ENCODE measurements around the gene KRABD2.
"Not testable (repeated sequence)": the region's sequence is repeated elsewhere in the genome, so short reads cannot be mapped to it uniquely, and the experiment has no call there.

The KRABD2 gene

DNA sequence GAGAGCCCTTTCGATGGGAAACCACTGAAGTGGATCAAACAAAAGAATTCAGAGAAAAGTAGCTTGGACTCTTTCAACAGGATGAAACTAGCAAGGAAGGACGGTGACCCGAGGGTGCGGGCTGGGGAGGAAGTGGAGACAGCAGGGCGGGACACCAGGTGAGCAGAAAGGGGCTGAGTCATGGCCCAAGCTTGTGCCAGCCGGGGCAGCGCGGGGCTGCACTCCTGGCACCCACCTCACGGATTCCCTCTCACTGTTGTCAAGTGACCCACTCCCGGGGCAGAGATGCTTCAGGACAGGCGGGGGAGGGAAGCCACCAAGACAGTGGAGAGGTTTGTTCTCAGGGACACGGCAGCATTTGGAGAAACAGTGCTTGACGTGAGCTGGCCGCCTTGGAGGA, 31.9 kb upstream of the KRABD2 start:
- in situ Hi-C loops (cut with MboI; ENCODE audit: low pct_unique_long_range_greater_than_20kb in 2 of 9, low sequenced_read_pairs in 9 of 9, unreplicated experiment in 9 of 9): loop anchor here in 7 of 9 experiments (25.0 kb wide), 4 partner anchors 229 to 379 kb away; partner anchors contain the start of genes MFSD6L (in 3 of the 7), CCDC42 (in 2 of the 7), SPDYE4 (in 2 of the 7) and MYH10 (in 1 of the 7)
- no peak overlapping the region for H3K4me3 ChIP-seq
- 60 to 100% (median 86%) methylated on average over 1 to 7 of the region's 14 CpGs; no CpG with 5 or more reads in 2 of the 10 experiments for WGBS, 10 experiments
- no peak overlapping the region for H3K27ac ChIP-seq
- H3K4me1 ChIP-seq (replicated peaks in 1 of 2): no peaks in the 10 kb centered on the region
- ATAC-seq (replicated peaks in 6 of 8): no peak

DNA sequence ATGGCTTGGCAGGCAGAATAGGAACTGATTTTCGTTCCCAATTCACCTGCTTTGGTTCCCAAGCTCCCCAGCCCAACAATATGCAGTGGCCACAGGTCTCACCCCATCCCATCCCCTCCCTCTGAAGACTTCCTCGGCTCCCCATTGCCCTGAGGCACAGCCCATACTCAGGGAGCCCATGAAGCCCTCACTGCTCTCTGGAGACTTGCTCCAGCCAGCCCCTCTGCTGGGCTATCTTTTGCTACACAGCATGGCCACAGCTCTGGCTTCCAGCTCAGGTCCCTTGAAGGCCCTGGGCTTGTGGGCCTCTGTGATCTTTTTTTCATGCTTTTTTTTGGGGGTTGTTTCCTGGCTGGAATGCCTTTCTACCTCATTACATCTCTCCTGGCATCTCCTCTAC, 29.7 kb upstream of the KRABD2 start:
- no peak overlapping the region for H3K4me3 ChIP-seq
- 0 to 86% (median 86%) methylated on average over 1 of the region's 2 CpGs; no CpG with 5 or more reads in 7 of the 10 experiments for WGBS, 10 experiments
- H3K27ac ChIP-seq: no peak overlapping the region
- no peaks in the 10 kb centered on the region for H3K4me1 ChIP-seq (replicated peaks in 1 of 2)
- no peak for ATAC-seq (replicated peaks in 6 of 8)
- in situ Hi-C loops (cut with MboI; ENCODE audit: low pct_unique_long_range_greater_than_20kb in 2 of 9, low sequenced_read_pairs in 9 of 9, unreplicated experiment in 9 of 9): loop anchor here in 7 of 9 experiments (25.0 kb wide), 4 partner anchors 231 to 381 kb away; partner anchors contain the start of genes MFSD6L (in 3 of the 7), CCDC42 (in 2 of the 7), SPDYE4 (in 2 of the 7) and MYH10 (in 1 of the 7)

- WGBS, 10 experiments: 67 to 100% (median 83%) methylated on average over 1 of the region's 11 CpGs; no CpG with 5 or more reads in 5 of the 10 experiments
- ATAC-seq (replicated peaks in 6 of 8): peak in 2 of 8 experiments; percentile 14 to 19
- no peak overlapping the region for H3K27ac ChIP-seq
- in situ Hi-C loops (cut with MboI; ENCODE audit: low pct_unique_long_range_greater_than_20kb in 2 of 9, low sequenced_read_pairs in 9 of 9, unreplicated experiment in 9 of 9): loop anchor here in 7 of 9 experiments (25.0 kb wide), 4 partner anchors 232 to 382 kb away; partner anchors contain the start of genes MFSD6L (in 3 of the 7), CCDC42 (in 2 of the 7), SPDYE4 (in 2 of the 7) and MYH10 (in 1 of the 7)
- H3K4me1 ChIP-seq (replicated peaks in 1 of 2): no peaks in the 10 kb centered on the region
- no peak overlapping the region for H3K4me3 ChIP-seq
These were observed 29.1 kb upstream of the KRABD2 start for GRCh38 chr17:8405499-8406016.

DNA sequence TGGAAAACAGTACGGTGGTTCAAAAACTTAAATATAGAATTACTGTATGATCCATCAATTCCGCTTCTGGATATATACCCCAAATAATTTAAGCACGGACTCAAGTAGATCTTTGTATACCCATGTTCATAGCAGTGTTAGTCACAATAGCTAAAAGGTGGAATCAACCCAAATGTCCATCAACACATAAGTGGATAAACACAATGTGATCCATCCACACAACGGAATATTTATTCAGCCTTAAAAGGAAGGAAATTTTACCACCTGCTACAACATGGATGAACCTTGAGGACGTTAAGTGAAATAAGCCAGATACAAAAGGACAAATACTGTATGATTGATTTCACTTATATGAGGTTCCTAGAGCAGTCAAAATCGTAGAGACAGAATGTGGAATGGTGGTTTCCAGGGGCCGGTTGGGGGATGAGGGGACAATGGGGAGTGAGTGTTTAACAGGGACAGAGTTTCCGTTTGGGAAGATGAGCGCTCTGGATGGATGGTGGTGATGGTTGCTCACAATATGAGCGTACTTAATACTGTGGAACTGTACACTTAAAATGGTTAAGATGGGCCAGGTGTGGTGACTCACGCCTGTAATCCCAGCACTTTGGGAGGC, 26.5 kb upstream of the KRABD2 start:
- no peak for ATAC-seq (replicated peaks in 6 of 8)
- Histone ChIP-seq H3K4me1 (replicated peaks in 1 of 2) (no peaks in the 10 kb centered on the region), H3K4me3 (no peak overlapping the region), H3K27ac (no peak overlapping the region)
- in situ Hi-C loops (cut with MboI; ENCODE audit: low pct_unique_long_range_greater_than_20kb in 2 of 9, low sequenced_read_pairs in 9 of 9, unreplicated experiment in 9 of 9): loop anchor here in 7 of 9 experiments (25.0 kb wide), 4 partner anchors 234 to 384 kb away; partner anchors contain the start of genes MFSD6L (in 3 of the 7), CCDC42 (in 2 of the 7), SPDYE4 (in 2 of the 7) and MYH10 (in 1 of the 7)
- 65 to 100% (median 85%) methylated on average over 2 to 10 of the region's 11 CpGs; no CpG with 5 or more reads in 1 of the 10 experiments for WGBS, 10 experiments

DNA sequence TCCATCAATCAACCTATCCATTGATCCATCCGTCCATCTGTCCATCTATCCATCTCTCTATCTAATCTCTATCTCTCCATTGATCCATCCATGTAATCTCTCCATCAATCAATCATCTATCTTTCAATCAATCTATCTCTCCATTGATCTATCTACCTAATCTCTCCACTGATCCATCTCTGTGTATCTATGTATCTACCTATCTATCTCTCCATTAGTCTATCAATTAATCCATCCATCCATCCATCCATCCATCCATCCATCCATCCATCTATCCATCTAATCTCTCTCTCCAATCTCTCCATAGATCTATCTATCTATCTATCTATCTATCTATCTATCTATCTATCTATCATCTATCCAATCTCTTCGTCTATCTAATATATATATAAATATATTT, 24.6 kb upstream of the KRABD2 start:
- in situ Hi-C loops (cut with MboI; ENCODE audit: low pct_unique_long_range_greater_than_20kb in 2 of 9, low sequenced_read_pairs in 9 of 9, unreplicated experiment in 9 of 9): loop anchor here in 7 of 9 experiments (25.0 kb wide), 4 partner anchors 236 to 386 kb away; partner anchors contain the start of genes MFSD6L (in 3 of the 7), CCDC42 (in 2 of the 7), SPDYE4 (in 2 of the 7) and MYH10 (in 1 of the 7)
- no peak for ATAC-seq (replicated peaks in 6 of 8)

GRCh38 chr17:8398980-8399379, 22.5 kb upstream of the KRABD2 start:
- no peak for ATAC-seq (replicated peaks in 6 of 8)
- 0 to 60% (median 34%) methylated on average over 1 to 6 of the region's 6 CpGs; no CpG with 5 or more reads in 2 of the 10 experiments for WGBS, 10 experiments
- H3K27ac ChIP-seq: no peak overlapping the region

More for the DNA sequence above, 24.6 kb upstream of the KRABD2 start:
- H3K4me1 ChIP-seq (replicated peaks in 1 of 2): no peaks in the 10 kb centered on the region
- no peak overlapping the region for H3K4me3 ChIP-seq
- 33 to 87% (median 71%) methylated on average over 1 to 2 of the region's 2 CpGs; no CpG with 5 or more reads in 1 of the 10 experiments for WGBS, 10 experiments
- no peak overlapping the region for H3K27ac ChIP-seq

DNA sequence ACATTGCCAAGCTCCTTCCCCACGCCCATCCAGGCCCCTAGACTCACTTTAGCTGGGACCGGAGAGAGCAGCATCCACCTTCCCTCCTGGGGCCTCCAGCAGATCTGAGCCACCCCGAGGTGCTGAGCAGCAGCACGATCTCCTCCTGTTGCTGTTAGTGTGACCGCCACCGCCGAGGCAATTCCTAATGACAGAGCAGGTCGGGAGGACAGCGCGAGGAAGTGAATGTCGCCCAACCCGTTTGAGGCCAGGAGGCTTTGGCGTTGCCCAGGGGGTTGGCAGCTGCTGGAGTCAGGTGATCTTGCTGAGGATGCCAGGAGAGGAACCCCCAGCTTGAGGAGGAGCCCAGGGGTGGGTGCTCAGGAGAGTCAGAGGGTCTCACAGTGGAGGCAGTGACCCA, 21.1 kb upstream of the KRABD2 start, which contains the start of gene RNF222:
RNF222 (minus strand) TSS at position 192 of the 400 bp plus-strand sequence. CDS start 4,366 bp downstream, outside the sequence.
- H3K4me1 ChIP-seq (replicated peaks in 1 of 2): no peaks in the 10 kb centered on the region
- whole genome bisulfite sequencing, 10 experiments: 17 to 95% (median 66%) methylated on average over 1 to 9 of the region's 13 CpGs; no CpG with 5 or more reads in 2 of the 10 experiments
- in situ Hi-C loops (cut with MboI; ENCODE audit: low pct_unique_long_range_greater_than_20kb in 2 of 9, low sequenced_read_pairs in 9 of 9, unreplicated experiment in 9 of 9): no loop called here

More at GRCh38 chr17:8398980-8399379, 22.5 kb upstream of the KRABD2 start:
- Histone ChIP-seq H3K4me1 (replicated peaks in 1 of 2) (no peaks in the 10 kb centered on the region), H3K4me3 (no peak overlapping the region)
- in situ Hi-C loops (cut with MboI; ENCODE audit: low pct_unique_long_range_greater_than_20kb in 2 of 9, low sequenced_read_pairs in 9 of 9, unreplicated experiment in 9 of 9): no loop called here

DNA sequence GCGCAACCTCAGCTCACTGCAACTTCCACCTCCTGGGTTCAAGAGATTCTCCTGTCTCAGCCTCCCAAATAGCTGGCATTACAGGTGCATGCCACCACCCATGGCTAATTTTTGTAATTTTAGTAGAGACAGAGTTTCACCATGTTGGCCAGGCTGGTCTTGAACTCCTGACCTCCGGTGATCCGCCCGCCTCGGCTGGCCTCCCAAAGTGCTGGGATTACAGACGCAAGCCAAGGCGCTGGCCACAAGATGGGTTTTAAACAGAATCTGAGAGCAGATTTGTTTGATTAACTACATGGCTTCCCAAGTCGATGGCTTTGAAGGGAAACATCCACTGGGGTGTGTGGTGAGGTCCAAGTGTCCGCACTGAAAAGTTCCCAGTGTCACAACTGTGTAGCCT, 18.0 kb upstream of the KRABD2 start:
- H3K4me3 ChIP-seq; H3K27ac ChIP-seq; H3K4me1 ChIP-seq (replicated peaks in 1 of 2); ATAC-seq (replicated peaks in 6 of 8); in situ Hi-C loops (cut with MboI; ENCODE audit: low pct_unique_long_range_greater_than_20kb in 2 of 9, low sequenced_read_pairs in 9 of 9, unreplicated experiment in 9 of 9): not testable (repeated sequence)
- 60 to 90% (median 88%) methylated on average over 1 to 9 of the region's 9 CpGs; no CpG with 5 or more reads in 4 of the 10 experiments for WGBS, 10 experiments

More for the DNA sequence above, 21.1 kb upstream of the KRABD2 start, which contains the start of gene RNF222:
- Histone ChIP-seq H3K27ac (no peak within 1 kb of the TSS), H3K4me3 (no peak within 1 kb of the TSS)
- no peak for ATAC-seq (replicated peaks in 6 of 8)

- no peak for ATAC-seq (replicated peaks in 6 of 8)
- 20 to 75% (median 61%) methylated on average over 1 to 3 of the region's 8 CpGs; no CpG with 5 or more reads in 5 of the 10 experiments for WGBS, 10 experiments
- in situ Hi-C loops (cut with MboI; ENCODE audit: low pct_unique_long_range_greater_than_20kb in 2 of 9, low sequenced_read_pairs in 9 of 9, unreplicated experiment in 9 of 9): no loop called here
- H3K4me3 ChIP-seq: no peak overlapping the region
- H3K4me1 ChIP-seq (replicated peaks in 1 of 2): no peaks in the 10 kb centered on the region
- H3K27ac ChIP-seq: no peak overlapping the region
These were observed 17.1 kb upstream of the KRABD2 start for GRCh38 chr17:8393470-8394231.

DNA sequence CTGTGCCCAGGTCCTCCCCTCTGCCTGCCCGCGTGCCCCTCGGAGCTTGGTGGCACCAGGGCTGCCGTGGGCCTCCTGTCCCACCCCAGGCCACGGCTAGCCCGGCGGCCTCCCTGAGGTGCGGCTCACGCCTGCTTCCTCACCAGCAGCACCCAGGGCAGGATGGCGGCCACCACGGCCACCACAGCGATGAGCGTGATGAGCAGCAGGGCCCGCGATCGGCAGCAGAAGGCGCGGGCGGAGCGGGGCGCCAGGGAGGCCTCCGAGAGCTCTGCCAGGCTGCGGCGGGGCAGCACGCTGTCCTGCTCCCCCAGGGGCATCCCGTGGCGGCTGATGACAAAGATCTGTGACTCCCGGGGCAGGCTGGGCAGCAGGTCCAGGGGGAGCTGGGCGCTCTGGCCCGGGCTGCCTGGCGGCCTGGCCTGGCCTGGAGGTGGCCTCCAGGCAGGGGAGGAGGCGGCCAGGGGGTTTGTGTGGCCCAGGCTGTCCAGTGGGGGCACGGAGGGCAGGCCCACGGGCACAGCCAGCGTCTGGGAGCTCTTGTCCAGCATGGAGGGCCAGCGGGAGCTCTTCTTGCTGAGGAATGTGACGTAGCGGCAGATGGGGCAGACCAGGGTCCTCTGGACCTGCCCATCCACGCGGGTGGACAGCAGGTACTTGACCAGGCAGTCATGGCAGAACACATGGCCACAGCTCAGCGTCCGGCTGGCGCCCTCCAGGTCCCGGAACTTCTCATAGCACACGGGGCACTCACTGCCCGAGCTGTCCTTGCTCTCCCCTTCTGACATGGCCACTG, 16.4 kb upstream of the KRABD2 start:
- in situ Hi-C loops (cut with MboI; ENCODE audit: low pct_unique_long_range_greater_than_20kb in 2 of 9, low sequenced_read_pairs in 9 of 9, unreplicated experiment in 9 of 9): no loop called here
- peak in 2 of 8 experiments; percentile 9 to 13 for ATAC-seq (replicated peaks in 6 of 8)
- WGBS, 10 experiments: 60% methylated on average over 1 of the region's 46 CpGs; no CpG with 5 or more reads in 9 of the 10 experiments

GRCh38 chr17:8392274-8392673, 15.8 kb upstream of the KRABD2 start:
- Histone ChIP-seq H3K4me3 (no peak overlapping the region), H3K4me1 (replicated peaks in 1 of 2) (no peaks in the 10 kb centered on the region), H3K27ac (no peak overlapping the region)
- 60 to 76% (median 76%) methylated on average over 3 to 8 of the region's 18 CpGs; no CpG with 5 or more reads in 7 of the 10 experiments for WGBS, 10 experiments
- peak in 1 of 8 experiments; percentile 15 for ATAC-seq (replicated peaks in 6 of 8)
- in situ Hi-C loops (cut with MboI; ENCODE audit: low pct_unique_long_range_greater_than_20kb in 2 of 9, low sequenced_read_pairs in 9 of 9, unreplicated experiment in 9 of 9): no loop called here

More for the DNA sequence above, 16.4 kb upstream of the KRABD2 start:
- no peak overlapping the region for H3K27ac ChIP-seq
- H3K4me3 ChIP-seq: no peak overlapping the region
- H3K4me1 ChIP-seq (replicated peaks in 1 of 2): no peaks in the 10 kb centered on the region

- H3K4me3 ChIP-seq: no peak overlapping the region
- 31 to 100% (median 46%) methylated on average over 1 to 5 of the region's 9 CpGs; no CpG with 5 or more reads in 4 of the 10 experiments for WGBS, 10 experiments
- ATAC-seq (replicated peaks in 6 of 8): peak in 2 of 8 experiments; percentile 32 to 43
- H3K27ac ChIP-seq: no peak overlapping the region
- in situ Hi-C loops (cut with MboI; ENCODE audit: low pct_unique_long_range_greater_than_20kb in 2 of 9, low sequenced_read_pairs in 9 of 9, unreplicated experiment in 9 of 9): no loop called here
- H3K4me1 ChIP-seq (replicated peaks in 1 of 2): no peaks in the 10 kb centered on the region
These were observed 15.2 kb upstream of the KRABD2 start for GRCh38 chr17:8391711-8392110.

Data from motor neuron (in vitro differentiated cells).